ENCODE results near the gene MAP3K5.

MAP3K5 gene

DNA sequence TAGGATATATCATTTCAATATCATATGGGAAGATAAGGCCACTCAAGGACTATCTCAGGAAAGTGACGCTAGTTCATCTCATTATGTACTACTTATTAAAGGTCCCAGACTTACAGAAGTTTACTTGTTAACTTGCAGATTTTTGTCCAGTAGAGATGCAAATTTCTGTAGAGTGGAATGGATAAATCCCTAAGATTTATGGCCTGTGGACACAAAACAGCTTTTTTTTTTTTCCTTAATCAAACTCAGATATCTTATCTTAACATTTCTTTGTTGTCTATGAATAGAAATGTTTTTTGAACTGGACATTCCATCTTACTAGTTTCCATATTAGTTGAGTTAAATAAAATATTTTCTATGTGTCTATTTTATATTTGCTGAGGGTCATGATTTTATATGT, 131.6 kb downstream of the MAP3K5 start:
- H3K27ac ChIP-seq: no peak overlapping the region
- no peak overlapping the region for H3K4me3 ChIP-seq

DNA sequence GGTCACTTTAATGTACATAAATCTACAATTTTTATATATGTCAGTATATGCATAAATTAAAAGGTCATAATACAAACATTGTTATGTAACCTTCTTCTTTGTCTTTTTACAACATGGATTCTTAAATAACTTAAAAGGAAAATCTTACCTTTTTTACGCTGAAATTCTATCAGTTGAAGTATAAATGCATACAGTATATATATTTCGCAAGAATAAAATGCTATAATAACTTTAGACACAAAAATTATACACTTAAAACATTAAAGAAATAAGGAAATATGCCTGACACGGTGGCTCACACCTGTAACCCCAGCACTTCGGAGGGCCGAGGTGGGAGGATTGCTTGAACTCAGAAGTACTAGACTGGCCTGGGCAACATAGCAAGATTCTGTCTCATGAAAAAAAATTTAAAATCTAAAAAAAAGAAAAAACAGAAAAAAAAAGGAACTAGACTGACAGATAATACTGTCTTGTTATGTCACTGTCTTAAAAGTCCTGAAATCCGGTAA, 132.2 kb downstream of the MAP3K5 start:
- Histone ChIP-seq H3K4me3 (no peak overlapping the region), H3K27ac (no peak overlapping the region)

DNA sequence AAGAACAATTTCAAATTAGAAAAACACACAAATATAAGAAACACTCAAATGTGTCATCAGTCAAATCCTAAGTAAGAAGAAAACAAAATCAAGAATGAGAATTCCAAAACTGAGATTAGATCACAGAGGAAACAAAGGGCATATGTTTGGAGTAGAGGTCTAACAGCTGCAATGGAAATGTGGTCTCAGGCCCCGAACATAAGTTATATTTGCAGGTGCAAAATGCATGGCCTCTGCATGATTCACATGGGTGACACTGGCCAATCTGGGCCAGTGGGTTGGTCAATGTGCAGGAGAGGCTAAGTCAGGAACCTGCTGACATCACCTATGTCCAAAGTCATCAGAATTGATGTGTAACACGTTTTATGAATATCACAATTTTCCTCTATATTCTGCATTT, 133.6 kb downstream of the MAP3K5 start:
- Histone ChIP-seq H3K27ac (no peak overlapping the region), H3K4me3 (no peak overlapping the region)

DNA sequence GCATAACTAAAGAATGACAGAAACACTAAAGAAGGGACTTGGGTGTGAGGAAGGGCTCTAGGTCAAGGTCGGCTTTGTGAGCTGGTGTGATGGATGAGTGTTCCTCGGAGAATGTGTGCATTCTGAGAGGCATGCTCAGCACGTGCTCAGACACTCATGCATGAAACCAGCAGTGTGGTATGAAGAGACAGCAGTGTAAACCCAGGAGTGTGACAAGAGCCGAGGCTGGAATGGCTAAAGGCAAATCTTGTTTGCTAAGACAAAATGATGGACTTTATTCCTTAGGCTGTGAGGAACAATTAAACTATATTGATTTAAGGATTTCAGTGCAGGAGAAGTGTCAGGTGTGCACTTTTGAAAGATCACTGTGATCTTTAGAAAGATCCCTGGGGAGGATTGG, 134.6 kb downstream of the MAP3K5 start:
- H3K27ac ChIP-seq: no peak overlapping the region
- no peak overlapping the region for H3K4me3 ChIP-seq

DNA sequence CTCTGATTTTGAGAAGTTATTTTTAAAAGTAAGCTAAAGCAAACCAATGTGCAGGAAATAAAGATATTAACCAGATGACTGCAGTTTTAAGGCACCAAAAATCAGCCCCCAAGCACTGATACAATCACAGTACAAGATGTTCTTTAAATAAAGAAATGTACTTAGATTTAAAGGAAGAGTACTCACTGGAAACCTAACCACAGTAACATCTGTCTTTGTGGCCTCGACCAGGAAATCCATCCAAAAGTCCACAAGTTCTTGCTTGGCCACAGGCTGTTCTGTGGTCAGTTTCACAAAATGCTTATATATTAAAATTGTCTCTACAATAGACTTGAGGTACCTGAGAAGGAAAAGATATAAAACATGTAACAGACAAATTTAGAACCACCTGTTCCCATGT, 136.2 kb downstream of the MAP3K5 start:
- no peak overlapping the region for H3K4me3 ChIP-seq
- no peak overlapping the region for H3K27ac ChIP-seq

DNA sequence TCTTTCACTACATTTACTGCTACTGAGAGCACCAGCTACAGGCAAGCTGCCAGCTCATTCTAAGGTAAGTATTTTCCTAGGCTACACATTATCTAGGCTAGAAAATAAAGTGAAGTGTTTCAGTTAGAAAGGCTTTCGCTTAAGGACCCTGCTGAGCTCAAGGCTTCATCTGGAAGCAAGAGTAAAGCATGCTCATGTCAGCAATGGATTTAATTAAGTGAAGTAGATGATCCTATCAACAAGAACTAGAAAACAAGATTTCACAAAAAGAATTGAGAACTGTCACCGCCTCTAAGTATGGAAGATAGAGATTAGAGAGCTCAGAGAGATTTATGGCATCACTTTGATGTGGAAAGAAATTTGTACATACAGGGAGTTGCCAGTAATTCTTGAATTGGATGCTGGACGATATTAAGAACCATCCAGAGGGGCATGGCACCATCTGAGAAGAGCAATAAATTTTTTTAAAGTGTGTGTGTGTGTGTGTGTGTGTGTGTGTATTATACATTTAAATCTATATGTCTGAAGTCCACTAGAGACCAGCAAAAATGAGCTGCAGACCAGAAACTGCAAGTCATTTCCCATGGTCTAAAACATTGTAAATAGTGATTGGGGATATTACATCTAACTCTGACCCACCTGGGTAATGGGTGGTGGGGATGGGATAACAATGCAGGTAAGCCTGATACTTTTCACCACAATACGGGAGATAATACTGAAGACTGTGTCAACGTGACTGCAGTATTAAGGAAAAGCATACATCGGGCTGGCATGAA, 136.8 kb downstream of the MAP3K5 start:
- Histone ChIP-seq H3K27ac (no peak overlapping the region), H3K4me3 (no peak overlapping the region)

DNA sequence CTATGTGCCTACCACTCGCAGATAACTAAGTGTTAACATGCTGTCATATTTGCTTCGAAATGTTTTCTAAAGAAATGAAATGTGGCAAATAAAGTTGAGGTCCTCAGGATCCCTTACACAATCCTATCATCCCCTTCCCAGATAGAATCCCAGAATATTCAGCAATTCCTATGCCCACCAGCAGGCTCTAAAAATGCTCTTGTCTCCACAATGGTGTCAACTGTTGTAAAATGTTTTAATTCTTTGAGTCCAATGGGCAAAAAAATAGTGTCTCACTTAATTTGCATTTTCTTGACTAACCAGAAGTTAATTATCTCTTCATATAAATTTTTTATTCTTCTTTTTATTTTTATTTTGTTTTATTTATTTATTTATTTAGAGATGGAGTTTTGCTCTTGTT, 138.2 kb downstream of the MAP3K5 start:
- no peak overlapping the region for H3K4me3 ChIP-seq
- H3K27ac ChIP-seq: no peak overlapping the region

DNA sequence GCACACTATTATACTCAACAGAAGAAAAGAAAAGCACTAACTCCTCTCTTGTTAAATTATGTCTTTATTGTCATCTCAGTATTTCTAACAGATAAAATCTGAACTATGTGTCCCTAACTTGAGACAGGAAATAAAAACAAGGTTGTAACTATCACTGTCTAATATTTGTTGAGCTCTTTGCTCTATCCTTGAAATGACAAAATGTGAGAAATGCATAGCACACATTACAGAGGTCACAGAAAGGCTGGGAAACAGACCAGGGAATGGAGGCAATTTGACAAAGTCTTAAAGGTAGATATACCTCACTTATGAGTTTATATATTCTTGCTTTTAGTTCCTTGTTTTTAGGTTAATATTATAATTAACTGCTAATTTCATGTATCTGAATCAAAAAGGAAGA, 139.6 kb downstream of the MAP3K5 start:
- Histone ChIP-seq H3K27ac (no peak overlapping the region), H3K4me3 (no peak overlapping the region)

DNA sequence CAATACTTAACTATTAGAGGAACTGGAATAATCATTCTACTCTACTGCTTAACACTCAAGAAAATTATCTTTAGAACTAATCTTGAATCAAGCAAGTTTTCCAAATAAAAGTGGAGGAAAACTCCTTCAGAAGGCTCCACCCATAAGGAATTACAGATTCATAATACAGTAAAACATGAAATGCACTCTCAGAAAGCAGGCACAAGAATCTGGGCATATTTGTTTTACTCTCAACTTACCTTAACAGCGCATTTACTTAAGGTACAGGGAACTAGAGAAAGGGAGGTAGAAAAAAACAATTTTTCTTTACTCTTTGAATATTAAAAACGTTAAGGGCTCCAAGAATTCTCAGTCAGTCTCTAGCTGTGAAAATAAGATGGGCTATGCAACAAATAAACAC, 140.3 kb downstream of the MAP3K5 start:
- no peak overlapping the region for H3K4me3 ChIP-seq
- no peak overlapping the region for H3K27ac ChIP-seq

DNA sequence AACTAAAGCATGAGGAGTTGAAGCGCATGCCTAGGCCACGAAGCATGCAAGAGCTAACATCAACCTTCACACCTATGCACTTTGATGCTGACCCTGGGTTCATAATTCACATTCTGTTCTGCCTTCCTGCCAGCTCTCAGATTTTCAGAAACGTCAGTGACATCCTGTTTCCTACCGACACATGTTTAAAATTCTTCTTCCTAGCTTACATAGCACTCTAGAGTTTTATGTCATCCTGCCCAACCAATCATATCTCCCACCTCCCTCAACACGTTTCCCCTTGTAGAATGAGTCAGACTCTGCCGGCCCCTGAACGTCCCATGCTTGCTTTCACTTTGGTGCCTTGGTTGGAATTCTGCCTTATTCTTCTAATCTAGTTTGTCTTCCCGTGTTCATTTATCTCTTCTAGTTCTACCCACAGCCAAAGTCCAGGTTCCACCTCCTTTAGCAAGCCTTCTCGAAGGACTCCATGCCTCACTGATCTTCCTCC, 144.9 kb downstream of the MAP3K5 start:
- Histone ChIP-seq H3K27ac (peak overlapping the region in 5 of 21 experiments; percentile 1 to 67 (median 14)), H3K4me3 (no peak overlapping the region)

DNA sequence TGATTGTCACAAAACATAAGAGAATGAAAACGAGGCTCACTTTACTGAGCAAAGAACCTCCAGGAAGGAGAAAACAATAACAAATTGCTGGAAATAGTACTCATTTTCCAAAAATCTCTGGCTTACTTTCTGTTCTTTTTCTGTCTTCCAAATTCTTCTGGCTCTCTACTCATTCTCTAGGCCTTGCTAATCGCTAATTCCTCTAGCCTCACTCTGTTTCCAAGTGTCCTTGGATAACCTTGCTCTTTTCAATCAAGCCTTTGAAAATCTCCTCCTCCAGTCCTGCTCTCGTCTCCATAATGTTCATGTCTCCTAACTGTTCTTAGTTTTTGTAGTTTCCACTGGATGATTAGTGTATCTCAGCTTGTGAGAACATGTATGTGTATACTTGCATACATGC, 145.9 kb downstream of the MAP3K5 start:
- no peak overlapping the region for H3K4me3 ChIP-seq
- no peak overlapping the region for H3K27ac ChIP-seq

DNA sequence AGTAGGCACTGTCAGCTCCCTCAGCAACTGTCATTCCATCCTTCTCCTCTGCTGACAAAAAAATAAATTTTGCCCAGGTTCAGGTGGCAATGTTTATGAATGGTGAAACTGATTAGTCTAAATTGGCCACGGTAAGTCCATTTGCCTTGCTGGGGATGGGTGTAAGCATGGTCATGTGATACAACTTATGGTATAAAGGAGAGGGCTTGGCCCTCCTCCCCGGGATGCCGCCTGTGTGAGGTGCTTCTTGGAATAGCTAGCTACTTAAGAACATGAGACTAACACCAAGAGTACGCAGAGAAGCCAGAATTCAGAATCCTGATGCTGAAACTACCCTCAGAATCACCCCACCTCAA, 147.7 kb downstream of the MAP3K5 start:
- Histone ChIP-seq H3K27ac (no peak overlapping the region), H3K4me3 (no peak overlapping the region)

DNA sequence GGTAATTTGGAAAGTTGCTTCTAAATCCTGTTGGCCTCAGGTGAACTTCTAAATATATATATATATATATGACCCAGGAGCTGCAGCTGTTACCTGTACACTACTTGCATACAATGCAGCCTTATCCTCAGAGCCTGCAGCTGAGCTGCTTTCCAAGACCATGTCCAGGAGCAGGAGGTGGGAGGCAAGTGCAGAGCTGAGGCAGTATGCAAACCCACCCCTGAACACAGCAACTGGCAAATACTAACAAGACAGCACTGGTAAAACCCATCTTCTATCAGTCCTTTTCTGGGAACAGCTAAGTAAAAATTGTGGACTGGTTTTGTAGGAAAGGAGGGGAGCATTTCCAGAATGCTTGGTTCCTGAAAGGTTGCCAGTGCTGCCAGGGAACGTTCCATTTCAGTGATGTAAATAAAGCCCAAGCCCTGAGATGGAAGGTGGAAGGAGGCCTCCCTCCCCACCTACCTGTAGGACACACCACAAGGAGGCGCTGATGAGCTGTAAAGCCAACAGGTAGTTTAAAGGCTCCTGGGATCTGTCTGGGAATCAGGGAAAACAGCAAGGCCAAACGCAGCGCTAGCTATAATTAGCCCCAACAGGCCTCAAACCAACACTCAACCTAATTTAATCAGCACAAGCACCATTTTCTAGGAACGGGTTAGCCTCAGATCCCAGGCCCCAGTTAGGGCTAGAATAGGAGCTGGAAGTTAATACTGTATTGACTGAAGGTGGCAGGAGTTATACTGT, 148.3 kb downstream of the MAP3K5 start:
- H3K4me3 ChIP-seq: no peak overlapping the region
- H3K27ac ChIP-seq: no peak overlapping the region

DNA sequence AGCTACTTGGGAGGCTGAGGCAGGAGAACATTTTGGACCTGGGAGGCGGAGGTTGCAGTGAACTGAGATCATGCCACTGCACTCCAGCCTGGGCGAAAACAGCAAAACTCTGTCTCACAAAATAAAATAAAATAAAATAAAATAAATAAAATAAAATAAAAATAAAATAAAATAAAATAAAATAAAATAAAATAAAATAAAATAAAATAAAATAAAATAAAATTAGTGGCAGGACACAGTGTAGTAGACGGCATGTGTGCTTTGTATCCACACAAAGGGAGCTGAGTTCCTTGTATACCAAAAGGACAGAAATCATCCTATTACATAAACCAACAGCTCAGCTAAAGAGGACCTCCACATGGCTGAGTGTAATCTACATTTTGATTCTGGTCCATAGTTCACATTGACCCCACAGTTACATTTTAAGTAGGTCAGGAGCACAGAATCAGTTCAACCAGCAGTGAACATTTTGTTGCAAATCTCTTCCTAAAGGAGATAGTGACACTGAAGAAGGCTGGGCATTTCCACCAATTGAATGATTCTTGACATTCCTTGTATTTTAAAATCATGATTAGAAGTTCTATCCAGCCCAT, 150.3 kb downstream of the MAP3K5 start:
- Histone ChIP-seq H3K27ac (no peak overlapping the region), H3K4me3 (no peak overlapping the region)

DNA sequence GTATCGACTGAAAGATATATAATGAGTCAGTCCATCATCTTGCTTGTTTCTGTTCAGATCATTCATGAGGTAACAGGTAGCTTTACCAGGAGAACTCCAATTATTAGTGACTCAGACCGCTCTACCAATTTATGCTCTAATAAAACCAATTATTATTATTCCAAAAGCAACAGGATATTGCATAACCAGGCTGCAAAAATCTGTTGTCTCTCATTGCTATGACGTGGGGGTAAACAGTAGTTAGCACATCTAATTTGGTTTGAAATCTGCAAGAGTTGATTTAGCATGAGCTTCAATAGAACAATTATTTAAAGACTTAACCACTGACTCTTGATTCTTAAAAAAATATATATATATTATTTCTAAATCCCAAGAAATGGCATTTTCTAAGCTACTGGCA, 151.1 kb downstream of the MAP3K5 start:
- Histone ChIP-seq H3K4me3 (no peak overlapping the region), H3K27ac (no peak overlapping the region)

DNA sequence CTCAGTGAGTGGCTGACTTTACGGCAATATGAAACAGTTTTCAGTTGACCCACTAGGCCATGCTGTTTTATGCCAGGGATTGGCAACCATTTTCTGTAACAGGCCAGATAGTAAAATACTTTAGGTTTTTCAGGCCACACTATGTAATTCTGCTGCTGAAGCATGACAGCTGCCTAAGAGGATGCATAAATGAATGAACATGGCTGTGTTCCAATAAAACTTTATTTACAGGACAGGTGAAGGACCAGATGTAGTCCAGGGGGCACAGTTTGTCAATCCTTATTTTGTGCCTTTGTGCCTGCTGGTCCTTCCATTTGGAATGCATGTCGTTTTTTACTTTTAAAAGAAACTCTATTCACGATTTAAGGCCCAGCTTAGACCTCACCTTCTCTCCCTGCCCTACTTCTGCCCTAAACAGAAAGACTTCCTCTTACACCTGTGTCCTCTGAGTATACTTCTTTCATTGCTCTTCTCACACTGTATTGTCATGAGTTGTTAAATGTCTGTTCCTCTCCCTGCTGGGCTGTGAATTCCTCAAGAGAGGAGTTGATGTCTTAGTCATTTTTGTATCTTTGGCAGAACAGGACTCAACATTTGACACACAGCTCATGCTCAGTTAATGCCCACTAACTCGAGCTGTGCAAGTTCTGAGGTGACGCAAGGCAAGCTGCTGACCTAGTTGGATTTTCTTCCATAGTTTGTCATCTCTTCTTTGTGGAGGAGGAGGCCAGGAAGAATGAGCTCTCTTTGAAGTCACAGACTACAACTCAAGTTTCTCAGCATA, 152.0 kb downstream of the MAP3K5 start:
- Histone ChIP-seq H3K27ac (no peak overlapping the region), H3K4me3 (no peak overlapping the region)

DNA sequence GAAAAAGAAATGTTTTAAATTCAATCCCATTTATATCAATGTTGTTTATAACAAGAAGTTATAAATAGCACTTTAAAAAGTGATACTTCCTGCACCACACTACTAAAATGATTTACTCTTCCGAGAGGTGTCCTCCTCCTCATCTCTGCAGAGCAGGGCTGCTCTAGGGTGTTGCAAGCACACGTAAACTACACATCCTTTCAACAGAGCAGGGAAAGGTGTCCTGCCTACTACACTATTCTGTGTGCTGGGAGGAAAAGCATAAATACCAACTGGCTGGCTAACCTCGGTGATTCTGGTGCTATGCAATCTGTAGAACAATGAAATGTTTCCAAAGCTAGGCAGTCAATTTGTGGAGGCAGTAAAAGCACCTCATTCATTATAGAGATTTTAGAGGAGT, 152.6 kb downstream of the MAP3K5 start:
- H3K27ac ChIP-seq: no peak overlapping the region

DNA sequence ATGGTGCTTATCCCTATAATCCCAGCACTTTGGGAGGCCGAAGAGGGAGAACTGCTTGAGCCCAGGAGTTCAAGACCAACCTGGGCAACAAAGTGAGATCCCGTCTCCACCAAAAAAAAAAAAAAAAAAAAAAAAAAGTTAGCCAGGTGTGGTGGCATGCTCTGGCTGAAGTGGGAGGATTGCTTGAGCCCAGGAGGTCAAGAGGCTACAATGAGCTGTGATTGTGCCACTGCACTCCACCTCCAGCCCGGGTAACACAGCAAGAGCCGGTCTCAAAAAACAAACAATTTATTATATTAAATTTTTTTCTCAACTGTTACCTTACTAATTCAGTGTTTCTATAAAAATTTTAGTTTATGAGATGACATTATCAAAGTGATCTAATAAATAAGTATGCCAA, 156.7 kb downstream of the MAP3K5 start:
- Histone ChIP-seq H3K4me3 (no peak overlapping the region), H3K27ac (no peak overlapping the region)

More for the DNA sequence above, 152.6 kb downstream of the MAP3K5 start:
- H3K4me3 ChIP-seq: no peak overlapping the region

DNA sequence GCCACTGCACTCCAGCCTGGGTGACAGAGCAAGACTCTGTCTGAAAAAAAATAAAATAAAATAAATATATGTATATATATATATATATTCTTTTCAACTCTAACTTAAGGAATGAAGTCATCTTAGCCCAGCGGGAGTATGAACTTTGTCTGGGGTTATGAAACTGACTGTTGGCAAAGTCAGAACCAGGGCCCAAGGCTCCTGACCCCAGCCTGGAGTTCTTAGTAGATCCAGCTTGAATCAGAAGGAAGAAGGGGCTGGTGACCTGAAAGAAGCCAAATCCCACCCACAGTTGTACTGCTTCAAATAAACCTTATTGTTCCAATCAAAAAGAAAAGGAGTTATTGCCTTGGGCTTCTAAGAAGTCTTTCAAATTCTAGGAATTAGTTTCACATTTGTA, 158.9 kb downstream of the MAP3K5 start:
- H3K4me3 ChIP-seq: no peak overlapping the region
- no peak overlapping the region for H3K27ac ChIP-seq

DNA sequence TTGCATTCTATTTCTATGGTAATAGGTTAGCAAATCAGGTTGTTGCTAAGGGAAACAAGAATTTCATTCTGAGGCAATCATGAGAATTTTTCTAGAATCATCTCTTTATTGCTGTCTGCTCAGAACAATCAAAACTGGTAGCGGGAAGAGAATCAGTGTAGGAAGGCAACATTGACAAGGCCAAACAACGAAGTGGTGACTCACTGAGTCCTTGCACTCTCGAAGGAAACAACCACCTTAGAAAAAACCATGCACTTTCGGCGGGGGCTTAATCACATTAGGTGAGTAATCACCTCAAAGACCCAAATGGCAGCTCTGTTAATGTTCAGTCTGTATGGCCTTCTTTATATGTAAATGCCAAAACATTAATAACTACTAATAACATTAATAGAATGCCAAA, 163.3 kb downstream of the MAP3K5 start:
- Histone ChIP-seq H3K27ac (no peak overlapping the region), H3K4me3 (no peak overlapping the region)
